Measurements from ENCODE around the gene SSH2. TPM values are rescaled to one million over a fixed set of nuclear protein-coding genes. Genes with fewer than 3 reads are reported as not detected.

Gene SSH2
- total and polyA plus RNA-seq, 2 donors (not counting 1 experiment from before 2014, with no cell fraction given), result 51.5 to 183 TPM

DNA sequence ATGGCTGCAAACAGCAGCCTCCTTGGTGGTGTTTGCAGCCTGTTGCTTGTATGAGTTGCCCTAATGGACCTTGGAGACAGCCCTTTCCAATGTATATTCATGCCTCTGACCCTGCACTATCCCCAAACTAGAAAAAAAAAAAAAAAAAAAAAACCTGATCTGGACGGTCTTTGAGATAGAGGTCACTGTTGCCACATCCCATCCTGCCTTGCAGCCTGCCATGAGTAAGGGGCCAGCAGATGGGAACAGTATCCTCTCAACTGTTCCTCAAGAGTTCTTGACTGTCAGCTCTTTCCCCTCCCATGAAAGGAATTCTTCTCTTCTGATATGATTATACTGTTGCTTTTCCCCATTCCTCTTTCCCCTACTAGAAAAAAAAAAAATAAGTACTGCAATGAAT lies 152.4 kb downstream of the SSH2 start:
- H3K79me2 ChIP-seq (ENCODE audit: control insufficient read depth, insufficient read depth, low read length), result peaks cover 29% of the 10 kb centered on the region
- no peak overlapping the region for H3K9ac ChIP-seq (ENCODE audit: low read length)
- TF ChIP-seq, protein P1, sequence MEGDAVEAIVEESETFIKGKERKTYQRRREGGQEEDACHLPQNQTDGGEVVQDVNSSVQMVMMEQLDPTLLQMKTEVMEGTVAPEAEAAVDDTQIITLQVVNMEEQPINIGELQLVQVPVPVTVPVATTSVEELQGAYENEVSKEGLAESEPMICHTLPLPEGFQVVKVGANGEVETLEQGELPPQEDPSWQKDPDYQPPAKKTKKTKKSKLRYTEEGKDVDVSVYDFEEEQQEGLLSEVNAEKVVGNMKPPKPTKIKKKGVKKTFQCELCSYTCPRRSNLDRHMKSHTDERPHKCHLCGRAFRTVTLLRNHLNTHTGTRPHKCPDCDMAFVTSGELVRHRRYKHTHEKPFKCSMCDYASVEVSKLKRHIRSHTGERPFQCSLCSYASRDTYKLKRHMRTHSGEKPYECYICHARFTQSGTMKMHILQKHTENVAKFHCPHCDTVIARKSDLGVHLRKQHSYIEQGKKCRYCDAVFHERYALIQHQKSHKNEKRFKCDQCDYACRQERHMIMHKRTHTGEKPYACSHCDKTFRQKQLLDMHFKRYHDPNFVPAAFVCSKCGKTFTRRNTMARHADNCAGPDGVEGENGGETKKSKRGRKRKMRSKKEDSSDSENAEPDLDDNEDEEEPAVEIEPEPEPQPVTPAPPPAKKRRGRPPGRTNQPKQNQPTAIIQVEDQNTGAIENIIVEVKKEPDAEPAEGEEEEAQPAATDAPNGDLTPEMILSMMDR (IDR thresholded peaks at IDR 0.05), result no peak
- no peak for TF ChIP-seq EZH2 (IDR thresholded peaks at IDR 0.05; ENCODE audit: borderline replicate concordance, insufficient read depth, low read depth, low read length, poor library complexity, severe bottlenecking)
- H3K36me3 ChIP-seq (replicated peaks in 1 of 2; ENCODE audit: control extremely low read depth in 1 of 2, control insufficient read depth in 1 of 2, extremely low read depth in 1 of 2, insufficient read depth in 2 of 2, low read length in 1 of 2), result peaks cover 1 to 4% of the 10 kb centered on the region in 2 experiments
- H3K27me3 ChIP-seq (replicated peaks in 1 of 4; ENCODE audit: control extremely low read depth in 1 of 4, control insufficient read depth in 3 of 4, insufficient read depth in 4 of 4, low read length in 3 of 4), result no peaks in the 10 kb centered on the region
- no peak overlapping the region for H3K4me3 ChIP-seq (ENCODE audit: control extremely low read depth in 1 of 5, extremely low read depth in 1 of 5, insufficient read depth in 1 of 5, low read depth in 2 of 5, low read length in 4 of 5)
- no peak overlapping the region for H3K4me2 ChIP-seq (replicated peaks; ENCODE audit: low read depth, low read length, poor library complexity, severe bottlenecking)
- peaks cover 9 to 10% of the 10 kb centered on the region in 2 donors for H3K4me1 ChIP-seq (ENCODE audit: control insufficient read depth in 2 of 2, insufficient read depth in 2 of 2, low read length in 2 of 2)
- no peaks in the 10 kb centered on the region for H3K9me3 Mint-ChIP-seq (ENCODE audit: insufficient read depth)
- ChIA-PET CTCF (interaction anchor here (0.8 to 8.4 kb wide), 19 partner anchors 14 to 407 kb away, joined by 3 to 196 read pairs (median 4); partner anchors contain the start of gene SSH2), POLR2A (interaction anchor here (1.3 to 2.3 kb wide), 2 partner anchors 55 to 95 kb away, joined by 8 to 12 read pairs; no protein-coding TSS in a partner anchor)
- H3K27ac Mint-ChIP-seq, result no peak overlapping the region
- H3K27ac ChIP-seq (ENCODE audit: low read length in 2 of 2), result no peak overlapping the region
- no peak overlapping the region for H3K4me3 Mint-ChIP-seq
- no peaks in the 10 kb centered on the region for H3K9me3 ChIP-seq (ENCODE audit: control extremely low read depth in 1 of 3, control insufficient read depth in 2 of 3, insufficient read depth in 1 of 3, low read length in 2 of 3)
- H3K4me1 Mint-ChIP-seq, result peaks cover 12% of the 10 kb centered on the region
- no peaks in the 10 kb centered on the region for H4K20me1 ChIP-seq (ENCODE audit: control insufficient read depth, insufficient read depth, low read length, poor library complexity, severe bottlenecking)
- WGBS (ENCODE audit: insufficient coverage), result no CpG with 5 or more reads among the region's 1 CpG
- ATAC-seq (ENCODE audit: low read depth) (no peak), DNase-seq (no peak)
- intact Hi-C loops (cut with micrococcal nuclease), result loop anchor here (5.0 kb wide), 1 partner anchor 55 kb away; no protein-coding TSS in a partner anchor
- no peaks in the 10 kb centered on the region for H3K27me3 Mint-ChIP-seq
- H2AFZ ChIP-seq (ENCODE audit: insufficient read depth, low read depth, low read length, poor library complexity, severe bottlenecking), result no peak overlapping the region

DNA sequence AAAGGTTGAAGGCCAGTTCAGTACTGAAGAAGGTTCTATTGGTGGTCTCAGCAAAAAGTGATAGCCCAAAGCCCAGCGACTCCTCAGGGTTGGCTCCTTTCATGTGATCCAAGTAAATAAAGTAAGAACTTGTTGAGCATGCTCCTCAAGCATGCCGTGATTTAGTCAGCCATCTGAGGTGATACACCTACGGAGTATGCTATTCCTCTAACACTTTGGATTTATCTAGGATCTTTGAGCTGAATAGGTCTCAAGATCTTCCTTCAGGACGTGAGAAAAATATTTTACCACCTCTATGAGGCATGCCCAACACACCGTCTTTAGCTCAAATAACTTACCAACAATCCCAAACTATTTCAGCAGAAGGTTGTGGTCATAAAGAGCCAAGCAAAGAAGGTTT lies 154.0 kb downstream of the SSH2 start:
- Histone ChIP-seq H4K20me1 (ENCODE audit: control insufficient read depth, insufficient read depth, low read length, poor library complexity, severe bottlenecking) (no peaks in the 10 kb centered on the region), H3K27me3 (replicated peaks in 1 of 4; ENCODE audit: control extremely low read depth in 1 of 4, control insufficient read depth in 3 of 4, insufficient read depth in 4 of 4, low read length in 3 of 4) (no peaks in the 10 kb centered on the region), H3K4me3 (ENCODE audit: control extremely low read depth in 1 of 5, extremely low read depth in 1 of 5, insufficient read depth in 1 of 5, low read depth in 2 of 5, low read length in 4 of 5) (no peak overlapping the region), H2AFZ (ENCODE audit: insufficient read depth, low read depth, low read length, poor library complexity, severe bottlenecking) (no peak overlapping the region), H3K4me2 (replicated peaks; ENCODE audit: low read depth, low read length, poor library complexity, severe bottlenecking) (no peak overlapping the region), H3K9ac (ENCODE audit: low read length) (no peak overlapping the region), H3K9me3 (ENCODE audit: control extremely low read depth in 1 of 3, control insufficient read depth in 2 of 3, insufficient read depth in 1 of 3, low read length in 2 of 3) (no peaks in the 10 kb centered on the region), H3K79me2 (ENCODE audit: control insufficient read depth, insufficient read depth, low read length) (peaks cover 37% of the 10 kb centered on the region), H3K27ac (ENCODE audit: low read length in 2 of 2) (no peak overlapping the region), H3K36me3 (replicated peaks in 1 of 2; ENCODE audit: control extremely low read depth in 1 of 2, control insufficient read depth in 1 of 2, extremely low read depth in 1 of 2, insufficient read depth in 2 of 2, low read length in 1 of 2) (peaks cover 1 to 4% of the 10 kb centered on the region in 2 experiments), H3K4me1 (ENCODE audit: control insufficient read depth in 2 of 2, insufficient read depth in 2 of 2, low read length in 2 of 2) (peaks cover 23 to 27% of the 10 kb centered on the region in 2 donors)
- 100% methylated on average over 2 of the region's 5 CpGs for WGBS (ENCODE audit: insufficient coverage)
- Mint-ChIP-seq H3K27ac (no peak overlapping the region), H3K27me3 (no peaks in the 10 kb centered on the region), H3K9me3 (ENCODE audit: insufficient read depth) (no peaks in the 10 kb centered on the region), H3K4me3 (no peak overlapping the region), H3K4me1 (peaks cover 27% of the 10 kb centered on the region)
- intact Hi-C loops (cut with micrococcal nuclease), result loop anchor here (5.0 kb wide), 1 partner anchor 54 kb away; no protein-coding TSS in a partner anchor
- ChIA-PET CTCF (interaction anchor here (0.7 to 8.4 kb wide), 9 partner anchors 13 to 317 kb away, joined by 3 to 196 read pairs (median 4); no protein-coding TSS in a partner anchor), POLR2A (interaction anchor here (0.5 to 0.8 kb wide), 3 partner anchors 26 to 153 kb away, joined by 3 to 12 read pairs (median 3); no protein-coding TSS in a partner anchor)
- no peak for ATAC-seq (ENCODE audit: low read depth)
- no peak for DNase-seq
- TF ChIP-seq, protein P1 (IDR thresholded peaks at IDR 0.05), result no peak
- no peak for TF ChIP-seq EZH2 (IDR thresholded peaks at IDR 0.05; ENCODE audit: borderline replicate concordance, insufficient read depth, low read depth, low read length, poor library complexity, severe bottlenecking)

Measured in B cell (primary cell).